Adrenal gland (tissue), 12 donors: ENCODE results near the gene OSBPL9. TPM values are rescaled to one million over a fixed set of nuclear protein-coding genes. Genes with fewer than 3 reads are reported as not detected.
A peak's percentile ranks its signal among the peaks of the same experiment; 100 is the strongest.

ENCODE experiments used
- DNase-seq, 7 donors: peaks; one replicate each; pipeline ENCODE4 v3.0.0-alpha.2; 2019 to 2020
- H3K27ac ChIP-seq, 5 donors: fragments of 200-600 bp; sonication (generic) in 4 of 5; 1 replicate in 3 of 5; 2 replicates in 2 of 5; pipeline versions ENCODE4 v1.5.1 to v1.8.0; 2016 to 2020; ENCODE audit warnings: mild to moderate bottlenecking in 1 of 5
- H3K27me3 ChIP-seq: fragments of 200-600 bp; 2 replicates; pipeline ENCODE4 v1.8.0; 2021
- H3K36me3 ChIP-seq, 2 donors: fragments of 200-600 bp; replicated peaks in 1 of 2; 1 replicate in 1 of 2; 2 replicates in 1 of 2; pipeline versions ENCODE4 v1.5.1 to v1.8.0; 2018 to 2022
- H3K4me1 ChIP-seq, 2 donors: fragments of 200-600 bp; replicated peaks in 1 of 2; 1 replicate in 1 of 2; 2 replicates in 1 of 2; pipeline versions ENCODE4 v1.5.1 to v1.8.0; 2018 to 2021
- H3K4me3 ChIP-seq, 4 donors: fragments of 200-600 bp; sonication (generic) in 3 of 4; one replicate each; pipeline ENCODE4 v1.5.1; 2016 to 2018
- H3K9me3 ChIP-seq, 3 donors: fragments of 200-600 bp; sonication (generic) in 1 of 3; replicated peaks in 1 of 3; 1 replicate in 2 of 3; 2 replicates in 1 of 3; pipeline versions ENCODE4 v1.5.1 to v1.8.0; 2016 to 2021
- CTCF ChIP-seq, 6 experiments: fragments of 450-650 bp in 4 of 6; fragments of 200-600 bp in 2 of 6; sonication (generic) in 1 of 6; IDR thresholded peaks; 1 replicate in 5 of 6; 2 replicates in 1 of 6; pipeline versions ENCODE4 v1.5.1 to v1.8.0; 2016 to 2021; ENCODE audit warnings: antibody characterized with exemption in 6 of 6, mild to moderate bottlenecking in 2 of 6, moderate library complexity in 1 of 6
- POLR2A ChIP-seq, 2 donors: fragments of 450-650 bp; IDR thresholded peaks; one replicate each; pipeline ENCODE4 v1.6.1; 2017; ENCODE audit warnings: antibody characterized with exemption in 2 of 2, mild to moderate bottlenecking in 2 of 2, moderate library complexity in 1 of 2
- WGBS, 4 donors: extraction: QIAGEN DNeasy Blood & Tissue Kit in 2 of 4; methylation state at CpG; one replicate each; pipeline versions ENCODE4 v1.1.5 to v1.1.7; 2013 to 2017; 5-methylcytosine and 5-hydroxymethylcytosine counted together
- intact Hi-C, 2 donors: fragments of 100-400 bp; cut with DNase I; formaldehyde crosslinking; loops; one replicate each; pipeline versions ENCODE4 v1.14.1 to v1.15.0; 2022 to 2023
- polyA plus RNA-seq, 3 donors: library from polyadenylated mRNA; stranded (reverse); fragments of 200-250 nt in 2 of 3; fragments of 350-450 nt in 1 of 3; fragmentation: Illumina TruSeq in 1 of 3; extraction: RNeasy Lipid Tissue Mini Kit (QIAGEN cat#74804) in 1 of 3; gene quantifications; one replicate each; pipeline ENCODE4 v1.2.3, GENCODE V29; 2013 to 2014
- total RNA-seq, 9 donors: library from RNA; depleted of rRNA in 4 of 9; stranded (reverse); fragments of >200 nt in 4 of 9; fragments of 120-200 nt in 1 of 9; fragmentation: NEBNext Ultra II Directional in 1 of 9; extraction: Animal tissue kit (Norgen Biotek cat#: 25700) in 1 of 9; gene quantifications; one replicate each; pipeline versions ENCODE4 v1.1.0 to v1.2.4, GENCODE V29; 2013 to 2023
- donor health status: healthy with polysubstance abuse.
- donor health status: Bipolar disorder and iron deficiency.
- donor health status: DM: yes; HTN: yes; CAD: no.
- donor health status: DM: no; HTN: no; CAD: no.
- donor health status: DM: no; HTN: no; CAD: no.
- donor health status: DM: yes; HTN: yes; CAD: no.

Gene OSBPL9
- total and polyA plus RNA-seq, 12 donors: 61.9 to 180 (median 87.3) TPM

- H3K4me1 ChIP-seq: peaks cover 14 to 21% of the 10 kb centered on the region in 2 donors
- peak overlapping the region in 3 of 5 donors; percentile 10 to 58 (median 21) for H3K27ac ChIP-seq
- H3K27me3 ChIP-seq: no peaks in the 10 kb centered on the region
- no peaks in the 10 kb centered on the region for H3K9me3 ChIP-seq
- intact Hi-C loops: no loop called here
- 74 to 88% (median 85%) methylated on average over 1 of the region's 1 CpG for WGBS, 4 donors
- no peak for TF ChIP-seq POLR2A (IDR thresholded peaks at IDR 0.05)
- DNase-seq: no peak
- H3K36me3 ChIP-seq: no peaks in the 10 kb centered on the region
- H3K4me3 ChIP-seq: no peak overlapping the region
Observed at GRCh38 chr1:51660580-51660979, 43.7 kb downstream of the OSBPL9 start.

GRCh38 chr1:51661081-51661518, 44.2 kb downstream of the OSBPL9 start:
- peak in 1 of 7 donors; percentile 33 for DNase-seq
- 6 to 18% (median 14%) methylated on average over 3 of the region's 3 CpGs for WGBS, 4 donors
- intact Hi-C loops: no loop called here
- TF ChIP-seq CTCF (IDR thresholded peaks at IDR 0.05): no peak
- no peak for TF ChIP-seq POLR2A (IDR thresholded peaks at IDR 0.05)
- no peaks in the 10 kb centered on the region for H3K9me3 ChIP-seq
- no peaks in the 10 kb centered on the region for H3K27me3 ChIP-seq
- no peak overlapping the region for H3K4me3 ChIP-seq
- peaks cover 14 to 23% of the 10 kb centered on the region in 2 donors for H3K4me1 ChIP-seq
- H3K36me3 ChIP-seq: no peaks in the 10 kb centered on the region
- peak overlapping the region in 4 of 5 donors; percentile 30 to 71 (median 52) for H3K27ac ChIP-seq

- Histone ChIP-seq H3K27me3 (no peaks in the 10 kb centered on the region), H3K4me1 (peaks cover 27 to 43% of the 10 kb centered on the region in 2 donors), H3K27ac (no peak overlapping the region), H3K9me3 (no peaks in the 10 kb centered on the region), H3K4me3 (no peak overlapping the region), H3K36me3 (no peaks in the 10 kb centered on the region)
- intact Hi-C loops: no loop called here
- no peak for DNase-seq
- TF ChIP-seq CTCF (IDR thresholded peaks at IDR 0.05): no peak
- TF ChIP-seq POLR2A (IDR thresholded peaks at IDR 0.05): no peak
- 14 to 33% (median 31%) methylated on average over 1 of the region's 1 CpG for WGBS, 4 donors
Observed at GRCh38 chr1:51663105-51663504, 46.2 kb downstream of the OSBPL9 start.

GRCh38 chr1:51663721-51664120, 46.8 kb downstream of the OSBPL9 start:
- peaks cover 31 to 48% of the 10 kb centered on the region in 2 donors for H3K4me1 ChIP-seq
- no peaks in the 10 kb centered on the region for H3K36me3 ChIP-seq
- 90 to 95% (median 93%) methylated on average over 2 of the region's 2 CpGs for WGBS, 4 donors
- H3K27me3 ChIP-seq: no peaks in the 10 kb centered on the region
- intact Hi-C loops: no loop called here
- no peaks in the 10 kb centered on the region for H3K9me3 ChIP-seq
- no peak for DNase-seq
- TF ChIP-seq CTCF (IDR thresholded peaks at IDR 0.05): no peak
- TF ChIP-seq POLR2A (IDR thresholded peaks at IDR 0.05): no peak
- H3K4me3 ChIP-seq: no peak overlapping the region
- H3K27ac ChIP-seq: no peak overlapping the region
